KMS-11 (cell line): ENCODE data around the gene IL36G.

Source experiments
- H2AFZ ChIP-seq: fragments of 200-600 bp; sonication (generic); 2 replicates; pipeline ENCODE4 v1.6.1; 2016; ENCODE audit warnings: antibody characterized with exemption, mixed run types, low read depth
- H3K27ac ChIP-seq: fragments of 200-600 bp; sonication (generic); 2 replicates; pipeline ENCODE4 v1.6.1; 2016; ENCODE audit warnings: mild to moderate bottlenecking, mixed run types
- H3K27me3 ChIP-seq: fragments of 200-600 bp; sonication (generic); 2 replicates; pipeline ENCODE4 v1.6.1; 2017; ENCODE audit warnings: mild to moderate bottlenecking, low read depth, mixed run types, moderate library complexity; ENCODE audit not compliant: insufficient read depth
- H3K36me3 ChIP-seq: fragments of 200-600 bp; sonication (generic); 2 replicates; pipeline ENCODE4 v1.6.1; 2017; ENCODE audit warnings: mild to moderate bottlenecking, mixed run types; ENCODE audit not compliant: insufficient read depth
- H3K4me1 ChIP-seq: fragments of 200-600 bp; sonication (generic); 2 replicates; pipeline ENCODE4 v1.6.1; 2016; ENCODE audit warnings: mild to moderate bottlenecking, low read depth, mixed run types; ENCODE audit not compliant: poor library complexity, severe bottlenecking
- H3K4me2 ChIP-seq: fragments of 200-600 bp; sonication (generic); 2 replicates; pipeline ENCODE4 v1.7.0; 2016; ENCODE audit warnings: mild to moderate bottlenecking, mixed run types
- H3K4me3 ChIP-seq: fragments of 200-600 bp; sonication (generic); IDR thresholded peaks from 2 replicates; pipeline ENCODE4 v1.6.1; 2017; ENCODE audit warnings: low read depth, low read length, mixed read lengths; ENCODE audit not compliant: insufficient read depth
- H3K79me2 ChIP-seq: fragments of 200-600 bp; sonication (generic); 2 replicates; pipeline ENCODE4 v1.6.1; 2016; ENCODE audit warnings: low read depth, mixed run types; ENCODE audit not compliant: insufficient read depth
- H3K9ac ChIP-seq: fragments of 200-600 bp; sonication (generic); 2 replicates; pipeline ENCODE4 v1.6.1; 2016; ENCODE audit warnings: mild to moderate bottlenecking, mixed run types
- H4K20me1 ChIP-seq: fragments of 200-600 bp; sonication (generic); 2 replicates; pipeline ENCODE4 v1.6.1; 2016; ENCODE audit warnings: mild to moderate bottlenecking, mixed run types; ENCODE audit not compliant: insufficient read depth
- CTCF ChIP-seq: fragments of 200-600 bp; sonication (generic); conservative IDR thresholded peaks from 2 replicates; pipeline ENCODE4 v1.6.1; 2017; ENCODE audit warnings: low read depth, mild to moderate bottlenecking, antibody characterized with exemption, low read length, moderate library complexity, mixed read lengths

IL36G gene

GRCh38 chr2:112979731-112980130, 1.9 kb downstream of the IL36G start:
- no peak overlapping the region for H3K4me2 ChIP-seq
- no peaks in the 10 kb centered on the region for H3K79me2 ChIP-seq
- H3K27me3 ChIP-seq, result no peaks in the 10 kb centered on the region
- no peak overlapping the region for H2AFZ ChIP-seq
- H3K9ac ChIP-seq, result no peak overlapping the region
- no peaks in the 10 kb centered on the region for H3K36me3 ChIP-seq
- H4K20me1 ChIP-seq, result no peaks in the 10 kb centered on the region
- no peak overlapping the region for H3K4me3 ChIP-seq
- TF ChIP-seq CTCF, result no peak
- no peaks in the 10 kb centered on the region for H3K4me1 ChIP-seq
- H3K27ac ChIP-seq, result no peak overlapping the region

GRCh38 chr2:112980537-112980936, 2.7 kb downstream of the IL36G start:
- Histone ChIP-seq H3K4me1 (no peaks in the 10 kb centered on the region), H4K20me1 (no peaks in the 10 kb centered on the region), H3K9ac (no peak overlapping the region), H3K36me3 (no peaks in the 10 kb centered on the region), H3K27me3 (no peaks in the 10 kb centered on the region), H3K4me2 (no peak overlapping the region), H3K27ac (no peak overlapping the region), H3K79me2 (no peaks in the 10 kb centered on the region), H3K4me3 (no peak overlapping the region), H2AFZ (no peak overlapping the region)
- no peak for TF ChIP-seq CTCF

GRCh38 chr2:112985090-112985489, 7.3 kb downstream of the IL36G start:
- H3K79me2 ChIP-seq, result no peaks in the 10 kb centered on the region
- TF ChIP-seq CTCF, result no peak
- H3K27ac ChIP-seq, result no peak overlapping the region
- no peak overlapping the region for H3K9ac ChIP-seq
- H3K27me3 ChIP-seq, result no peaks in the 10 kb centered on the region
- no peak overlapping the region for H3K4me3 ChIP-seq
- no peak overlapping the region for H2AFZ ChIP-seq
- no peaks in the 10 kb centered on the region for H3K36me3 ChIP-seq
- no peak overlapping the region for H3K4me2 ChIP-seq
- no peaks in the 10 kb centered on the region for H4K20me1 ChIP-seq
- H3K4me1 ChIP-seq, result no peaks in the 10 kb centered on the region

GRCh38 chr2:112989611-112990010, 11.8 kb downstream of the IL36G start:
- Histone ChIP-seq H3K27me3 (no peaks in the 10 kb centered on the region), H3K79me2 (no peaks in the 10 kb centered on the region), H2AFZ (no peak overlapping the region)

More at GRCh38 chr2:112989611-112990010, 11.8 kb downstream of the IL36G start:
- H3K36me3 ChIP-seq, result no peaks in the 10 kb centered on the region
- H3K4me1 ChIP-seq, result peaks cover 4% of the 10 kb centered on the region
- TF ChIP-seq CTCF, result no peak
- no peak overlapping the region for H3K9ac ChIP-seq
- no peak overlapping the region for H3K4me3 ChIP-seq
- H4K20me1 ChIP-seq, result no peaks in the 10 kb centered on the region
- H3K4me2 ChIP-seq, result no peak overlapping the region
- H3K27ac ChIP-seq, result no peak overlapping the region
